GM12878 (cell line): ENCODE results near the gene HOXB6. TPM values are rescaled to one million over a fixed set of nuclear protein-coding genes. Genes with fewer than 3 reads are reported as not detected.

Source experiments
- ATAC-seq: fragments of 200-7000 bp; cut with Tn5 transposase; 3 replicates; pipeline ENCODE4 v1.9.1; 2020; ENCODE audit warnings: mild to moderate bottlenecking, moderate library complexity
- BruUV-seq: library from RNA; stranded (reverse); fragments of 400-500 nt; replicated peaks from 2 replicates; lab custom pipeline; 2021; lab: Mats Ljungman, UMichigan
- CTCF ChIA-PET: fragments of 300-600 bp; sonication (Branson Sonifier 250); formaldehyde crosslinking; extraction: SDS; loops from one replicate; lab custom pipeline; 2021; ENCODE audit warnings: inconsistent platforms; lab: Yijun Ruan, JAX
- POLR2A ChIA-PET: fragments of 350-600 bp; formaldehyde crosslinking; extraction: SDS; loops from one replicate; lab custom pipeline; 2021; ENCODE audit warnings: inconsistent platforms; lab: Charles Lee
- RAD21 ChIA-PET: fragments of 300-600 bp; sonication (Branson Sonifier 250); formaldehyde crosslinking; loops from one replicate; lab custom pipeline; 2023; ENCODE audit warnings: antibody characterized with exemption; ENCODE audit not compliant: unreplicated experiment; lab: Charles Lee
- SMC1A ChIA-PET: fragments of 300-600 bp; sonication (Branson Sonifier 250); formaldehyde crosslinking; loops from one replicate; lab custom pipeline; 2023; ENCODE audit not compliant: unreplicated experiment, uncharacterized antibody; lab: Charles Lee
- DNase-seq: peaks from one replicate; pipeline ENCODE4 v3.0.0-alpha.2; 2011; ENCODE audit warnings: low read depth, low spot score
- FAIRE-seq: peaks from 3 replicates; lab custom pipeline; 2011; peaks lifted over from hg19 to GRCh38; lab: Jason Lieb, UNC
- H2AFZ ChIP-seq: 2 replicates; pipeline ENCODE4 v1.6.0; 2011; ENCODE audit warnings: low read depth, low read length, control low read depth; ENCODE audit not compliant: control insufficient read depth
- H3K27ac ChIP-seq: 2 replicates; pipeline ENCODE4 v1.5.1; 2011; ENCODE audit warnings: control low read depth; ENCODE audit not compliant: control insufficient read depth, insufficient read depth
- H3K27me3 ChIP-seq, 2 experiments: replicated peaks in 1 of 2; 2 replicates each; pipeline versions ENCODE4 v1.6.0 to v1.6.1; 2011; ENCODE audit warnings: low read length in 1 of 2; ENCODE audit not compliant: control insufficient read depth in 2 of 2, insufficient read depth in 2 of 2
- H3K36me3 ChIP-seq, 2 experiments: 2 replicates each; pipeline ENCODE4 v1.5.1; 2011; ENCODE audit warnings: low read length in 1 of 2; ENCODE audit not compliant: control insufficient read depth in 2 of 2, insufficient read depth in 2 of 2
- H3K4me1 ChIP-seq: 2 replicates; pipeline ENCODE4 v1.6.1; 2011; ENCODE audit warnings: mild to moderate bottlenecking, low read length, moderate library complexity, mixed read lengths; ENCODE audit not compliant: control insufficient read depth, insufficient read depth
- H3K4me2 ChIP-seq: 2 replicates; pipeline ENCODE4 v1.6.0; 2011; ENCODE audit warnings: control low read depth; ENCODE audit not compliant: control insufficient read depth, insufficient read depth
- H3K4me3 ChIP-seq: fragments of 200-600 bp; sonication (generic); 2 replicates; pipeline ENCODE4 v1.5.1; 2016
- H3K79me2 ChIP-seq: 2 replicates; pipeline ENCODE4 v1.6.0; 2011; ENCODE audit warnings: low read length; ENCODE audit not compliant: control insufficient read depth, insufficient read depth
- H3K9ac ChIP-seq: 2 replicates; pipeline ENCODE4 v1.8.0; 2011; ENCODE audit warnings: low read length, control low read depth, mixed read lengths; ENCODE audit not compliant: control insufficient read depth, insufficient read depth
- H3K9me3 ChIP-seq: replicated peaks from 3 replicates; pipeline ENCODE4 v1.5.1; 2011; ENCODE audit warnings: mild to moderate bottlenecking, low read length; ENCODE audit not compliant: control insufficient read depth, insufficient read depth
- H4K20me1 ChIP-seq: 2 replicates; pipeline ENCODE4 v1.6.0; 2011; ENCODE audit not compliant: control insufficient read depth, insufficient read depth
- BACH1 ChIP-seq: fragments of 450-650 bp; IDR thresholded peaks from 2 replicates; pipeline ENCODE4 v1.6.1; 2017; ENCODE audit warnings: mild to moderate bottlenecking, borderline replicate concordance
- BHLHE40 ChIP-seq, 2 experiments: fragments of 450-650 bp in 1 of 2; IDR thresholded peaks; 2 replicates each; pipeline ENCODE4 v1.6.1; 2011 to 2017; ENCODE audit warnings: low read depth in 2 of 2, borderline replicate concordance in 1 of 2, improper control_type of control experiment in 1 of 2, low read length in 1 of 2, mild to moderate bottlenecking in 1 of 2
- CBFB ChIP-seq: IDR thresholded peaks from 2 replicates; pipeline ENCODE4 v1.6.1; 2016; ENCODE audit warnings: antibody characterized with exemption, low read depth
- CHD1 ChIP-seq: IDR thresholded peaks from 2 replicates; pipeline ENCODE4 v1.6.1; 2012; ENCODE audit warnings: low read depth, low read length, improper control_type of control experiment
- ETV6 ChIP-seq, 2 experiments: fragments of 450-650 bp in 1 of 2; IDR thresholded peaks in 1 of 2; conservative IDR thresholded peaks in 1 of 2; 2 replicates each; pipeline ENCODE4 v1.6.1; 2014; ENCODE audit warnings: antibody characterized with exemption in 1 of 2, borderline replicate concordance in 1 of 2, low read depth in 1 of 2, mild to moderate bottlenecking in 1 of 2, moderate library complexity in 1 of 2
- JUNB ChIP-seq: IDR thresholded peaks from 2 replicates; pipeline ENCODE4 v1.6.1; 2016; ENCODE audit warnings: antibody characterized with exemption, mild to moderate bottlenecking
- MTA2 ChIP-seq: fragments of 450-650 bp; IDR thresholded peaks from 2 replicates; pipeline ENCODE4 v1.6.1; 2016; ENCODE audit warnings: low read depth, mild to moderate bottlenecking, moderate library complexity
- NR2F1 ChIP-seq: fragments of 450-650 bp; conservative IDR thresholded peaks from 2 replicates; pipeline ENCODE4 v1.6.1; 2017; ENCODE audit warnings: mild to moderate bottlenecking
- PRDM15 ChIP-seq: fragments of 450-650 bp; formaldehyde crosslinking; IDR thresholded peaks from 2 replicates; pipeline ENCODE4 v1.4.0; 2020; ENCODE audit warnings: mild to moderate bottlenecking, moderate library complexity
- RAD51 ChIP-seq: fragments of 450-650 bp; IDR thresholded peaks from 2 replicates; pipeline ENCODE4 v1.6.1; 2016; ENCODE audit warnings: moderate library complexity, mild to moderate bottlenecking, inconsistent platforms
- RFX5 ChIP-seq: IDR thresholded peaks from 2 replicates; pipeline ENCODE4 v1.6.1; 2011; ENCODE audit warnings: low read depth, low read length, improper control_type of control experiment
- SUZ12 ChIP-seq: fragments of 200-600 bp; sonication (generic); IDR thresholded peaks from one replicate; pipeline ENCODE4 v1.6.1; 2018; ENCODE audit warnings: antibody characterized with exemption, mild to moderate bottlenecking; ENCODE audit not compliant: unreplicated experiment
- ZNF687 ChIP-seq: fragments of 450-650 bp; IDR thresholded peaks from 2 replicates; pipeline ENCODE4 v1.6.1; 2017; ENCODE audit warnings: mild to moderate bottlenecking, moderate library complexity
- WGBS: methylation state at CpG from one replicate; pipeline ENCODE4 v1.1.6; 2016; ENCODE audit warnings: low lambda C conversion rate; ENCODE audit not compliant: insufficient replicate concordance, insufficient coverage; ENCODE audit errors: missing lambda C conversion rate; 5-methylcytosine and 5-hydroxymethylcytosine counted together
- in situ Hi-C: fragments of 300-500 bp; cut with MboI; formaldehyde crosslinking; loops from 9 replicates; pipeline ENCODE4 v1.14.3; 2018; ENCODE audit warnings: mixed read lengths
- intact Hi-C: fragments of 100-400 bp; cut with micrococcal nuclease; formaldehyde crosslinking; loops from one replicate; pipeline ENCODE4 v1.14.2; 2022; ENCODE audit not compliant: unreplicated experiment
- polyA plus RNA-seq, 11 experiments: library from polyadenylated mRNA; depleted of rRNA in 4 of 11; unstranded in 6 of 11; stranded (reverse) in 5 of 11; fragments of >200 nt; fragmentation: Nextera tagmentation in 4 of 11; fragmentation: Illumina TruSeq in 1 of 11; extraction: Ambion mirVana in 4 of 11; extraction: Trizol in 1 of 11; gene quantifications; 1 replicate in 1 of 11; 2 replicates in 10 of 11; pipeline versions ENCODE4 v1.2.1 to v1.2.3, GENCODE V29; 2011 to 2016; ENCODE audit warnings: inconsistent platforms in 2 of 11, missing spikeins in 2 of 11, low read depth in 1 of 11
- total RNA-seq, 4 experiments: library from RNA; depleted of rRNA in 3 of 4; stranded (reverse); fragments of >200 nt in 3 of 4; fragmentation: Illumina TruSeq in 1 of 4; extraction: Trizol in 1 of 4; gene quantifications; 2 replicates each; pipeline versions ENCODE4 v1.2.1 to v1.2.3, GENCODE V29; 2013 to 2021
- TF ChIP-seq, protein P1 (sequence below): IDR thresholded peaks from 2 replicates; pipeline ENCODE4 v1.6.1; 2012; ENCODE audit warnings: low read depth, low read length, improper control_type of control experiment
- TF ChIP-seq, protein P2 (sequence below): IDR thresholded peaks from 2 replicates; pipeline ENCODE4 v1.6.1; 2011; ENCODE audit warnings: low read depth, mild to moderate bottlenecking, low read length, moderate library complexity, borderline replicate concordance; ENCODE audit errors: extremely low read depth

Gene HOXB6
- total and polyA plus RNA-seq, 10 of the 15 experiments (the other 5 are each of a cell fraction or from before 2014, with no cell fraction given), result 0.04 to 0.51 (median 0.09) TPM; not detected in 2

DNA sequence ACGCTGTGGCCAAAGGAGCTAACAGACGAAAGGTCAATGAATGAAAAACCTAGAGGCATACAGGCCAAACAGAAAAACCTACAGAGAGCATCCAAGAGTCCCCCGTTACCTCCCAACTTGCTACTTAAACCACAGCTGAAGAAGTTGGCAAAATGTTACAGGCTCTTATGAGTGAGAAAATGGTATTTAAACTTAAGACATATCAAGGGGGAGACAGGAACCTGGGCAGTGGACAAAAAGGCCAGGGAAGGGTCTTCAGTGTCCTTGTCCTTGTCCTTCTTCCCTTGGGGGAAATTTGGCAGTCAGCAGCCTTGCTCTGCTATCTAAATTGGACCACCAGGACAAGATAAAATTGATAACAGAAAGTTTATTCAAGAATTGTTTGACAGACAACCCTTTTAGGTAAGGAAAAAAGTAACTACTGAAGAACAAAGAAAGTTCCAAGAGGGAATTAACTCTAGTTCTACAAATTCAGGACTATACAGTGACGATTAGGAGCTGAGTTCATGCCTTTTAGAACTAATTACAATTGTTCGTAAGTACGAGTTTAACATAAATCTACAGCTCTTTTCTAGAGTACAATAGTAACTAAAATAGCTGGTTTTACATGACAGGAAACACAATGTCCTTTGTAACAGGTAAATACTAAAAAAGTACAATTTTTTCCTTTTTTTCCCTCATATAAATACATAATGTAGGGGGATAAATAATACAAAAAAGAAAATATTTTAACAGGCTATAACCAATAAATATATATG, 56.1 kb downstream of the HOXB6 start:
- Histone ChIP-seq H3K4me3 (no peak overlapping the region), H3K9ac (no peak overlapping the region), H3K4me1 (peaks cover 7% of the 10 kb centered on the region), H3K79me2 (no peaks in the 10 kb centered on the region; the same call in none of the 2 replicates), H3K36me3 (peaks cover 0 to 6% of the 10 kb centered on the region in 2 experiments; a peak in 2 of 4 replicates), H4K20me1 (no peaks in the 10 kb centered on the region), H3K4me2 (no peak overlapping the region), H2AFZ (no peak overlapping the region), H3K27ac (no peak overlapping the region), H3K9me3 (no peaks in the 10 kb centered on the region), H3K27me3 (no peaks in the 10 kb centered on the region)
- DNase-seq (no peak), ATAC-seq (no peak), FAIRE-seq (no peak)
- ChIA-PET CTCF (interaction anchor here (0.6 to 1.4 kb wide), 3 partner anchors 35 to 197 kb away, joined by 3 to 4 read pairs (median 3); no protein-coding TSS in a partner anchor), POLR2A (interaction anchor here (1.0 to 1.6 kb wide), 2 partner anchors 9 to 37 kb away, joined by 6 to 8 read pairs; no protein-coding TSS in a partner anchor), RAD21 (no interaction called here), SMC1A (interaction anchor here (1.0 to 1.4 kb wide), 2 partner anchors 31 to 57 kb away, joined by 3 read pairs; no protein-coding TSS in a partner anchor)
- intact Hi-C loops (no loop called here), in situ Hi-C loops (no loop called here)
- WGBS, result 74% methylated on average over 6 of the region's 6 CpGs
- no TSS peak for BruUV-seq
- TF ChIP-seq JUNB (no peak), ZNF687 (no peak), MTA2 (no peak), ETV6 (conservative IDR thresholded peaks at IDR 0.05 in 1 of 2, IDR thresholded peaks at IDR 0.05 in 1 of 2; ENCODE audit: borderline replicate concordance in 1 of 2, low read depth in 1 of 2) (no peak), SUZ12 (no peak), PRDM15 (CRISPR knock-in tag) (no peak), RFX5 (no peak), NR2F1 (no peak), CHD1 (no peak), BHLHE40 (IDR thresholded peaks at IDR 0.05; ENCODE audit: borderline replicate concordance in 1 of 2, low read depth in 2 of 2, low read length in 1 of 2) (no peak), CBFB (no peak), BACH1 (no peak), RAD51 (no peak)
- TF ChIP-seq, protein P1, sequence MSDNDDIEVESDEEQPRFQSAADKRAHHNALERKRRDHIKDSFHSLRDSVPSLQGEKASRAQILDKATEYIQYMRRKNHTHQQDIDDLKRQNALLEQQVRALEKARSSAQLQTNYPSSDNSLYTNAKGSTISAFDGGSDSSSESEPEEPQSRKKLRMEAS, result no peak
- TF ChIP-seq, protein P2, sequence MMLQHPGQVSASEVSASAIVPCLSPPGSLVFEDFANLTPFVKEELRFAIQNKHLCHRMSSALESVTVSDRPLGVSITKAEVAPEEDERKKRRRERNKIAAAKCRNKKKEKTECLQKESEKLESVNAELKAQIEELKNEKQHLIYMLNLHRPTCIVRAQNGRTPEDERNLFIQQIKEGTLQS, result no peak
